HepG2 (cell line): ENCODE measurements around the gene TMEM97. TPM values are rescaled to one million over a fixed set of nuclear protein-coding genes. Genes with fewer than 3 reads are reported as not detected.

ENCODE experiments used
- ATAC-seq: fragments of 200-7000 bp; cut with Tn5 transposase; 3 replicates; pipeline ENCODE4 v1.9.1; 2020; ENCODE audit warnings: mild to moderate bottlenecking, moderate library complexity
- BruUV-seq: library from RNA; stranded (reverse); fragments of 400-500 nt; replicated peaks from 2 replicates; lab custom pipeline; 2021; lab: Mats Ljungman, UMichigan
- CTCF ChIA-PET: fragments of 300-600 bp; formaldehyde crosslinking; extraction: SDS; loops from one replicate; lab custom pipeline; 2021; ENCODE audit warnings: low total read pairs, inconsistent platforms, low intra/inter-chr PET ratio; lab: Yijun Ruan, JAX
- POLR2A ChIA-PET: fragments of 350-600 bp; sonication (Branson Sonifier 250); formaldehyde crosslinking; loops from one replicate; lab custom pipeline; 2020; ENCODE audit warnings: antibody characterized with exemption, inconsistent platforms; lab: Yijun Ruan, JAX
- DNase-seq: peaks from one replicate; pipeline ENCODE4 v3.0.0-alpha.2; 2015; ENCODE audit warnings: low spot score
- FAIRE-seq: peaks from 3 replicates; lab custom pipeline; 2011; peaks lifted over from hg19 to GRCh38; lab: Jason Lieb, UNC
- H2AFZ ChIP-seq: one replicate; pipeline ENCODE4 v1.6.1; 2011; ENCODE audit warnings: low read length, inconsistent platforms
- H3K27ac ChIP-seq: fragments of 300-600 bp; 3 replicates; pipeline ENCODE4 v1.8.0; 2011; ENCODE audit warnings: mixed run types, mild to moderate bottlenecking, mixed read lengths, low read length, inconsistent platforms; ENCODE audit not compliant: insufficient read depth; ENCODE audit errors: extremely low read length
- H3K27me3 ChIP-seq, 2 experiments: fragments of 200-600 bp in 1 of 2; 2 replicates in 1 of 2; 3 replicates in 1 of 2; pipeline versions ENCODE4 v1.6.0 to v1.8.0; 2011; ENCODE audit warnings: low read length in 2 of 2, mild to moderate bottlenecking in 2 of 2, moderate library complexity in 2 of 2, inconsistent platforms in 1 of 2; ENCODE audit not compliant: insufficient read depth in 2 of 2, control insufficient read depth in 1 of 2
- H3K36me3 ChIP-seq, 2 experiments: fragments of 200-600 bp in 1 of 2; replicated peaks in 1 of 2; 2 replicates in 1 of 2; 3 replicates in 1 of 2; pipeline versions ENCODE4 v1.5.1 to v1.8.0; 2011; ENCODE audit warnings: low read length in 2 of 2, inconsistent platforms in 1 of 2; ENCODE audit not compliant: insufficient read depth in 2 of 2, control insufficient read depth in 1 of 2
- H3K4me1 ChIP-seq: 2 replicates; pipeline ENCODE4 v1.5.1; 2012; ENCODE audit warnings: low read length, inconsistent platforms; ENCODE audit not compliant: insufficient read depth
- H3K4me2 ChIP-seq: 2 replicates; pipeline ENCODE4 v1.6.0; 2011; ENCODE audit warnings: low read depth, low read length, inconsistent platforms
- H3K4me3 ChIP-seq, 3 experiments: fragments of 200-600 bp in 1 of 3; sonication (generic), shearing (Covaris generic) in 1 of 3; replicated peaks in 1 of 3; 2 replicates each; pipeline ENCODE4 v1.5.1; 2011 to 2016; ENCODE audit warnings: low read length in 3 of 3, inconsistent platforms in 2 of 3, low read depth in 2 of 3, mild to moderate bottlenecking in 2 of 3, control low read depth in 1 of 3, mixed read lengths in 1 of 3; ENCODE audit not compliant: insufficient read depth in 1 of 3
- H3K79me2 ChIP-seq: one replicate; pipeline ENCODE4 v1.6.1; 2011; ENCODE audit warnings: low read length, inconsistent platforms; ENCODE audit not compliant: insufficient read depth
- H3K9ac ChIP-seq: 2 replicates; pipeline ENCODE4 v1.6.0; 2011; ENCODE audit warnings: mild to moderate bottlenecking, low read depth, low read length, inconsistent platforms; ENCODE audit not compliant: insufficient read depth
- H3K9me3 ChIP-seq: 2 replicates; pipeline ENCODE4 v1.5.1; 2012; ENCODE audit warnings: mild to moderate bottlenecking, low read length
- H4K20me1 ChIP-seq: 2 replicates; pipeline ENCODE4 v1.6.0; 2011; ENCODE audit warnings: inconsistent platforms, mild to moderate bottlenecking, low read length, moderate library complexity; ENCODE audit not compliant: insufficient read depth
- CTCF ChIP-seq: sonication (generic); formaldehyde crosslinking; IDR thresholded peaks from 2 replicates; pipeline ENCODE4 v1.5.0; 2020; ENCODE audit warnings: mild to moderate bottlenecking, missing genetic modification reagents, moderate library complexity
- JARID2 ChIP-seq: sonication (generic); formaldehyde crosslinking; IDR thresholded peaks from 2 replicates; pipeline ENCODE4 v1.8.1; 2023; ENCODE audit warnings: missing genetic modification reagents, inconsistent platforms; ENCODE audit not compliant: insufficient replicate concordance
- PCBP2 ChIP-seq: fragments of 200-400 bp; formaldehyde crosslinking; optimal IDR thresholded peaks from 2 replicates; pipeline ENCODE3; 2018; ENCODE audit warnings: low read length, low read depth; ENCODE audit not compliant: poor library complexity, severe bottlenecking
- POLR2A ChIP-seq, 2 experiments: IDR thresholded peaks; 2 replicates each; pipeline ENCODE4 v1.6.1; 2011; ENCODE audit warnings: low read depth in 2 of 2, low read length in 2 of 2, mild to moderate bottlenecking in 1 of 2, moderate library complexity in 1 of 2; ENCODE audit not compliant: insufficient read depth in 1 of 2
- POLR2AphosphoS2 ChIP-seq: IDR thresholded peaks from 2 replicates; pipeline ENCODE4 v1.6.1; 2011; ENCODE audit warnings: low read depth, low read length, improper control_type of control experiment
- POLR2AphosphoS5 ChIP-seq: IDR thresholded peaks from 2 replicates; pipeline ENCODE4 v1.6.1; 2012; ENCODE audit warnings: low read depth, low read length
- ZBTB3 ChIP-seq: sonication (generic); formaldehyde crosslinking; IDR thresholded peaks from 2 replicates; pipeline ENCODE4 v1.4.0; 2020; ENCODE audit warnings: low read depth, mild to moderate bottlenecking, moderate library complexity, missing genetic modification reagents, borderline replicate concordance
- ZNF20 ChIP-seq: sonication (generic); formaldehyde crosslinking; IDR thresholded peaks from 2 replicates; pipeline ENCODE4 v1.4.0; 2020; ENCODE audit warnings: mild to moderate bottlenecking, moderate library complexity, missing genetic modification reagents
- ZNF782 ChIP-seq: sonication (generic); formaldehyde crosslinking; IDR thresholded peaks from 2 replicates; pipeline ENCODE4 v1.4.0; 2020; ENCODE audit warnings: missing genetic modification reagents, mild to moderate bottlenecking, borderline replicate concordance
- WGBS: methylation state at CpG from one replicate; pipeline ENCODE4 v1.1.6; 2017; ENCODE audit warnings: low lambda C conversion rate; 5-methylcytosine and 5-hydroxymethylcytosine counted together
- in situ Hi-C: cut with HindIII; loops from 2 replicates; pipeline ENCODE4 v1.10.0; 2017; ENCODE audit warnings: low pct_unique_long_range_greater_than_20kb; ENCODE audit not compliant: extremely low pct_ligation_motif_present
- intact Hi-C: fragments of 100-400 bp; cut with micrococcal nuclease; formaldehyde crosslinking; loops from one replicate; pipeline ENCODE4 v1.10.0; 2022; ENCODE audit not compliant: unreplicated experiment
- polyA plus RNA-seq, 8 experiments: library from polyadenylated mRNA; depleted of rRNA in 3 of 8; stranded (reverse) in 7 of 8; unstranded in 1 of 8; fragments of >200 nt; fragmentation: Illumina TruSeq in 4 of 8; extraction: Trizol in 4 of 8; gene quantifications; 2 replicates each; pipeline versions ENCODE4 v1.2.1 to v1.2.3, GENCODE V29; 2011 to 2016; ENCODE audit warnings: low read depth in 4 of 8, missing spikeins in 1 of 8, mixed read lengths in 1 of 8; ENCODE audit not compliant: insufficient read depth in 1 of 8
- total RNA-seq, 5 experiments: library from RNA; depleted of rRNA; stranded (reverse); fragments of >200 nt; fragmentation: Illumina TruSeq; extraction: Trizol; gene quantifications; 2 replicates each; pipeline ENCODE4 v1.2.3, GENCODE V29; 2016; ENCODE audit warnings: low read depth in 1 of 5

Gene TMEM97
- total and polyA plus RNA-seq, 2 of the 13 experiments (the other 11 are each of a cell fraction or from before 2014, with no cell fraction given): 69.6 to 137 TPM

- TF ChIP-seq ZBTB3: no peak
- TF ChIP-seq PCBP2: no peak
- TF ChIP-seq CTCF (CRISPR knock-in tag): no peak
- TF ChIP-seq, all 625 proteins: peak for 6
Measured at GRCh38 chr17:28328325-28328724, 9.3 kb downstream of the TMEM97 start (continued).

DNA sequence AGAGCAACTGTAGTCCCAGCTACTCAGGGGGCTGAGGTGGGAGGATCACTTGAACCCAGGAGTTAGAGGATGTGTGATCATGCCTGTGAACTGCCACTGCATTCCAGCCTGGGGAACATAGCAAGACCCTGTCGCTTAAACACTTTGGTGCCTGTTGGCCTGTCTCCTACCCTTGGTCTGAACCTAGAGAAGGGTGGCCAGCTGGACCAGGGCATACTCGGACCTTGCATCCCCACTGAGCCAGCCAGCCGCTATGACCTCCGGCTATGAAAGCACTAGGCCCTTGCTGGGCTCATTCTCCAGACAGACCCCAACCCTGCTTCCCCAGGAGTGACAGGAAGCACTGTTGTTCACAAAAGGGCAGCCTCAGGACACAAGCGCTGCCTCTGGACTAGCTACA, 11.7 kb downstream of the TMEM97 start:
- no peaks in the 10 kb centered on the region for H4K20me1 ChIP-seq
- ChIA-PET POLR2A (interaction anchor here (1.0 kb wide), 1 partner anchor 11 kb away, joined by 3 read pairs; no protein-coding TSS in a partner anchor), CTCF (no interaction called here)
- in situ Hi-C loops: no loop called here
- peaks cover 16 to 49% of the 10 kb centered on the region in 2 experiments for H3K36me3 ChIP-seq
- no peak overlapping the region for H2AFZ ChIP-seq
- FAIRE-seq (no peak), ATAC-seq (no peak), DNase-seq (no peak)
- H3K4me2 ChIP-seq: no peak overlapping the region
- TF ChIP-seq POLR2AphosphoS5 (0 out of 2 replicates have a peak, but pooled peaks have one; percentile 31), POLR2AphosphoS2 (no peak), JARID2 (CRISPR knock-in tag) (no peak), ZNF782 (CRISPR knock-in tag) (no peak), POLR2A (IDR thresholded peaks at IDR 0.05; ENCODE audit: insufficient read depth in 1 of 2, low read depth in 2 of 2, low read length in 2 of 2) (0 out of 4 replicates have a peak, but pooled peaks of 1 of the 2 experiments have one; percentile 15), ZNF20 (CRISPR knock-in tag) (no peak)
- no peaks in the 10 kb centered on the region for H3K9me3 ChIP-seq
- peaks cover 49% of the 10 kb centered on the region for H3K4me1 ChIP-seq
- no TSS peak for BruUV-seq
- H3K4me3 ChIP-seq: no peak overlapping the region
- no peak overlapping the region for H3K9ac ChIP-seq
- 100% methylated on average over 5 of the region's 5 CpGs for WGBS
- no peaks in the 10 kb centered on the region; a peak in 1 of 5 replicates for H3K27me3 ChIP-seq
- H3K79me2 ChIP-seq: peaks cover 37% of the 10 kb centered on the region
- intact Hi-C loops: no loop called here
- H3K27ac ChIP-seq: no peak overlapping the region
